GM12873 (cell line): ENCODE data around the gene MFSD2A.

Experiments used
- CTCF ChIP-seq: IDR thresholded peaks from 2 replicates; pipeline ENCODE4 v1.5.1; 2012; ENCODE audit warnings: low read depth, mild to moderate bottlenecking, moderate library complexity, low read length, control low read depth; ENCODE audit not compliant: insufficient read depth; ENCODE audit errors: missing control alignments

MFSD2A gene

GRCh38 chr1:39987869-39988268 is 32.9 kb downstream of the MFSD2A start:
- no peak for TF ChIP-seq CTCF

- TF ChIP-seq CTCF, result no peak
Observed at GRCh38 chr1:39988618-39989343, 33.8 kb downstream of the MFSD2A start.

GRCh38 chr1:39990428-39990827 is 35.5 kb downstream of the MFSD2A start:
- no peak for TF ChIP-seq CTCF

- no peak for TF ChIP-seq CTCF
Observed at GRCh38 chr1:39992234-39992633, 37.3 kb downstream of the MFSD2A start.

- no peak for TF ChIP-seq CTCF
Observed at GRCh38 chr1:39992888-39993287, 37.9 kb downstream of the MFSD2A start.

GRCh38 chr1:39995973-39996393 is 41.0 kb downstream of the MFSD2A start:
- TF ChIP-seq CTCF, result peak; percentile 2

GRCh38 chr1:39996396-39997004 is 41.6 kb downstream of the MFSD2A start:
- TF ChIP-seq CTCF, result no peak
